Osteocyte (in vitro differentiated cells): Measurements from ENCODE around the gene DOK6. TPM values are rescaled to one million over a fixed set of nuclear protein-coding genes. Genes with fewer than 3 reads are reported as not detected.

Experiments used
- DNase-seq: peaks from one replicate; pipeline ENCODE4 v3.0.0; 2021; ENCODE audit warnings: mixed read lengths; ENCODE audit not compliant: unreplicated experiment; ENCODE audit errors: extremely low spot score
- H3K27ac Mint-ChIP-seq: one replicate; pipeline ENCODE4 v1.8.0; 2021; ENCODE audit warnings: mild to moderate bottlenecking, mixed read lengths; ENCODE audit not compliant: unreplicated experiment
- H3K27me3 Mint-ChIP-seq: one replicate; pipeline ENCODE4 v1.8.0; 2021; ENCODE audit warnings: mixed read lengths; ENCODE audit not compliant: unreplicated experiment
- H3K36me3 Mint-ChIP-seq: one replicate; pipeline ENCODE4 v1.8.0; 2021; ENCODE audit warnings: mixed read lengths; ENCODE audit not compliant: unreplicated experiment
- H3K4me1 Mint-ChIP-seq: one replicate; pipeline ENCODE4 v1.8.0; 2021; ENCODE audit warnings: mixed read lengths; ENCODE audit not compliant: unreplicated experiment
- H3K4me3 Mint-ChIP-seq: one replicate; pipeline ENCODE4 v1.8.0; 2021; ENCODE audit warnings: mild to moderate bottlenecking, moderate library complexity, mixed read lengths; ENCODE audit not compliant: unreplicated experiment
- H3K9me3 Mint-ChIP-seq: one replicate; pipeline ENCODE4 v1.8.0; 2021; ENCODE audit warnings: mixed read lengths; ENCODE audit not compliant: unreplicated experiment
- total RNA-seq: library from RNA; stranded (reverse); gene quantifications from 2 replicates; pipeline ENCODE4 v1.2.1, GENCODE V29; 2021
- TF ChIP-seq, protein P1 (sequence below): fragments of 200-600 bp; sonication (generic); IDR thresholded peaks from 2 replicates; pipeline ENCODE4 v1.5.0; 2021; ENCODE audit warnings: antibody characterized with exemption, mild to moderate bottlenecking, moderate library complexity

Gene DOK6
- total RNA-seq, 1 donor from 2014 or later = 4.6 TPM

DNA sequence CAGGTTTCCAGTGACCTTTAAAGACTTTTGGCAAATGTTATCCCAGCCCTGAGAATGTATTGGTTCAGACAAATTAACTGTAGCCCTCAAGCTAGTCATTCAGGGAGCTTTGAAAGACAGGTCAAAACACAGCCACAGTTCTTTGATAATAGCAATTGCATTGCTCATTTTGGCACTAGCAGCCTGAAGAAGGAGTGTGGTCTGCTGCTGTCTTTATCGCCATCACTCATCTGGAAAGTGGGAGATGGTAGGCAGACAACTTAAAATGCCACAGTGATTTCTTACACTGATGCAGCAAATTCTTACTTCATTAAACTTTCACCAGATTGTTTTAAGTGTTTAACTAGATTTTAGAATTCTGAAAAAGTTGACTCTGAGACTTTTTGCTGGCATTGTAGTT is 47.2 kb downstream of the DOK6 start:
- DNase-seq = no peak
- Mint-ChIP-seq H3K4me3 (no peak overlapping the region), H3K27ac (no peak overlapping the region), H3K36me3 (no peaks in the 10 kb centered on the region), H3K4me1 (no peaks in the 10 kb centered on the region), H3K27me3 (no peaks in the 10 kb centered on the region), H3K9me3 (peaks cover 6% of the 10 kb centered on the region)
- TF ChIP-seq, protein P1, sequence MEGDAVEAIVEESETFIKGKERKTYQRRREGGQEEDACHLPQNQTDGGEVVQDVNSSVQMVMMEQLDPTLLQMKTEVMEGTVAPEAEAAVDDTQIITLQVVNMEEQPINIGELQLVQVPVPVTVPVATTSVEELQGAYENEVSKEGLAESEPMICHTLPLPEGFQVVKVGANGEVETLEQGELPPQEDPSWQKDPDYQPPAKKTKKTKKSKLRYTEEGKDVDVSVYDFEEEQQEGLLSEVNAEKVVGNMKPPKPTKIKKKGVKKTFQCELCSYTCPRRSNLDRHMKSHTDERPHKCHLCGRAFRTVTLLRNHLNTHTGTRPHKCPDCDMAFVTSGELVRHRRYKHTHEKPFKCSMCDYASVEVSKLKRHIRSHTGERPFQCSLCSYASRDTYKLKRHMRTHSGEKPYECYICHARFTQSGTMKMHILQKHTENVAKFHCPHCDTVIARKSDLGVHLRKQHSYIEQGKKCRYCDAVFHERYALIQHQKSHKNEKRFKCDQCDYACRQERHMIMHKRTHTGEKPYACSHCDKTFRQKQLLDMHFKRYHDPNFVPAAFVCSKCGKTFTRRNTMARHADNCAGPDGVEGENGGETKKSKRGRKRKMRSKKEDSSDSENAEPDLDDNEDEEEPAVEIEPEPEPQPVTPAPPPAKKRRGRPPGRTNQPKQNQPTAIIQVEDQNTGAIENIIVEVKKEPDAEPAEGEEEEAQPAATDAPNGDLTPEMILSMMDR = no peak

DNA sequence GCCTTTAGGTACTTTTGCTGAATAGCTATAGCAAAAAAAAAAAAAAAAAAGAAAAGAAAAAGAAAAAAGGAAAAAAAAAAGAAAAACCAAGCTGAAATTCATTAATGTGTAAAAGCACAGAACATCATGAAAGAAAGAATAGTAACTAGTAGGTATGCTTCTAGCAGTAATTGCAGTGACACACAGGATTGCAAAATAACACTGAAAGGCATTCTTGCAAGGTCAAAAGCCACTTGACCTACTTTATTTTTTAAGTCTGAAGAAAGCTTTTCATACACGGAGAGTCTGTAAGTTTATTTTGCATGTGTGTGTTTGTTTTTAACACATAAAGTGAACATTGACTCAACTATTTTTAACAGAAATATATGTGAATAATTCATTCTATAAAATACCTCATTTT is 54.4 kb downstream of the DOK6 start:
- H3K4me1 Mint-ChIP-seq = no peaks in the 10 kb centered on the region
- H3K27ac Mint-ChIP-seq = no peak overlapping the region
- no peaks in the 10 kb centered on the region for H3K9me3 Mint-ChIP-seq
- TF ChIP-seq, protein P1 = no peak
- H3K4me3 Mint-ChIP-seq = no peak overlapping the region
- no peaks in the 10 kb centered on the region for H3K27me3 Mint-ChIP-seq
- DNase-seq = no peak
- H3K36me3 Mint-ChIP-seq = no peaks in the 10 kb centered on the region

DNA sequence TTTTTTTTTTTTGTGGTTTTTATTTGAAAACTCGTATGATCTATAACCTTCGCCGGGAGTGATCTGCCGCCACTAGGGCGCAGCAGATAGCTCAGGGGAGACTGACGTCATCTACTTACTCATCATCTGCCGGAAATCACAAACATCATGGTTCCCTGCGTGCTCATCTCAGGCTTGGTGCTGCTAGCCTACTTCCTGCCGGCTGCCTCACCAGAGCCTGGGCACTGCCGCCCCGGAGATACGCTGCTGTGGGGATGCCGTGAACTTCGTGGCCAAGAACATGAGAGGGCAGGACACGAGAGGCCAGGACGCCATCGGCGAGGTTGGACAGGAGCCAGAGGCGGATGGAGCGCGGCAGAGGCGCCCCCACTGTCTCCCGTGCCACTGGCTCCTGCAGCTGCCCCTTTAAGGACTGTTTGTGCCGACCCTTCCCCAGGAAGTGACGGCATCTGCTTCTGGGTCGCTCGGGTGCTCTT is 68.8 kb downstream of the DOK6 start:
- Mint-ChIP-seq H3K4me1 (no peaks in the 10 kb centered on the region), H3K4me3 (no peak overlapping the region), H3K36me3 (no peaks in the 10 kb centered on the region), H3K27me3 (no peaks in the 10 kb centered on the region), H3K27ac (no peak overlapping the region), H3K9me3 (no peaks in the 10 kb centered on the region)
- TF ChIP-seq, protein P1 = peak; percentile 35
- no peak for DNase-seq

GRCh38 chr18:69480460-69480859 is 79.8 kb downstream of the DOK6 start:
- Mint-ChIP-seq H3K27me3 (peaks cover 8% of the 10 kb centered on the region), H3K27ac (no peak overlapping the region), H3K4me3 (no peak overlapping the region), H3K4me1 (no peaks in the 10 kb centered on the region), H3K9me3 (no peaks in the 10 kb centered on the region), H3K36me3 (no peaks in the 10 kb centered on the region)
- no peak for DNase-seq
- TF ChIP-seq, protein P1 = no peak

DNA sequence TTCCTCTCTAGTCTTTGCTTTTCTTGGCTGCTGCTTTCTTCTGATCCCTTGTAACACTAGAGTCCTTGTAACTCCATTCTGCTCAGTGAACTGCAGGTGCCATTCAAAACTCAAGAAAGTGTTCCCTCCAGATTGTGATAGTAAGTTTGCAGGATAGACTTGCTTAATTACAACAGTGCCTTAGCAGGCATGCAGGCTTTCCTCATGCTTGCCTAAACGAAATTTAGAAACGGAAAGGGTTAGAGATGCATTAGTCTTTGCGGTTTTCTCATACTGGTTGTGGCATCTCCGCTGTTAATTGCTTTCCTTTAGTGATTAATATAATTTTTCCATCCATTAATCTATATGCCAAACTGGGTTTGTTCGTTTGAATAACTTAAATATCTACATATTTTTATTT is 82.9 kb downstream of the DOK6 start:
- Mint-ChIP-seq H3K9me3 (no peaks in the 10 kb centered on the region), H3K4me3 (no peak overlapping the region)

More for the DNA sequence above, 82.9 kb downstream of the DOK6 start:
- TF ChIP-seq, protein P1 = no peak
- Mint-ChIP-seq H3K27me3 (peaks cover 8% of the 10 kb centered on the region), H3K27ac (no peak overlapping the region), H3K36me3 (no peaks in the 10 kb centered on the region), H3K4me1 (no peaks in the 10 kb centered on the region)
- no peak for DNase-seq
